Fibroblast of villous mesenchyme (primary cell): ENCODE results near the gene CD300LD. TPM values are rescaled to one million over a fixed set of nuclear protein-coding genes. Genes with fewer than 3 reads are reported as not detected.

Experiments used
- DNase-seq: peaks from one replicate; pipeline ENCODE4 v3.0.0-alpha.2; 2010; ENCODE audit warnings: low read depth
- H3K4me3 ChIP-seq: 2 replicates; pipeline ENCODE4 v1.5.1; 2011; ENCODE audit warnings: low read depth, mild to moderate bottlenecking, low read length
- CTCF ChIP-seq: IDR thresholded peaks from 2 replicates; pipeline ENCODE4 v1.5.1; 2012; ENCODE audit warnings: low read depth, mild to moderate bottlenecking, low read length; ENCODE audit not compliant: insufficient read depth
- total RNA-seq: library from RNA; depleted of rRNA; stranded (reverse); fragments of >200 nt; gene quantifications from 2 replicates; pipeline ENCODE4 v1.2.3, GENCODE V29; 2012

Gene CD300LD
- total RNA-seq, 1 donor = not detected

- no peak for TF ChIP-seq CTCF
- no peak overlapping the region for H3K4me3 ChIP-seq
- no peak for DNase-seq
Observed at GRCh38 chr17:74606050-74606449, 14.0 kb upstream of the CD300LD start.

DNA sequence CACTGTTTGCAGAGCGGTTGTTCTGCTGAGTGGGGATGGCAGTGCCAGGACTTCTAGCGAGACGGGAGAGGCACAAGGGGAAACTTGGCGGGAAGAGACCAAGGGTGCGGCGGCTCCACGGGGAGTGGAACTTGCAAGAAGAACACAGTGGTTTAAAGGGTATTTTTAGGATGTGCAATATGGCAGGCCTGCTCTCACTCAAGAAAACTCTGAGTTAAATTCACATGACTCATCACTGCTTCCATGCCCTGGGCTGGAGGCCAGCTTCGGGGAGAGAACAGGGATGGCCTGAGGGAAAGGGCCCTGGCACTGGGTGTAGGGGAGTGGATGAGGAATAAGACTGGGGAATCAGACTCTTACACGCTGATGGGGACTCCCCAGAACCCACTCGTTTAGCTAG, 13.3 kb upstream of the CD300LD start:
- DNase-seq = peak; percentile 58
- H3K4me3 ChIP-seq = no peak overlapping the region
- TF ChIP-seq CTCF = no peak

DNA sequence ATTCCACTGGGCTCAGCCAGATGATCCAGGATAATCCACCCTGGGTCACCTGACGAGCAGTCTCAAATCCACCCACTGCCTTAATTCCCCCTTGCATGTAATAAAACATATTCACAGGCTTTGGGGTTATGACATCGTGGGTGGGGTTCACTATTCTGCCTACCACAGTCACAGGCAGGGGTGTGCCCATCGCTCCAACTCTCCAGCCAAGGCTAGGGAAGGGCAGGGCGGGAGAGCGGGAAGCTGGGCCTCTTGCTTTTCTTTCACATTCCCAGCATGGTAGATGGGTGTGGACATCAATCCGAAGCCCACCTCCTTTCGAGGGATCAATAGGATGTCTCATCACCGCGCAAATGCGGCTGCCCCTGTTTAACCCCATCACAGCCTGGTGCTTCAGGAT, 12.7 kb upstream of the CD300LD start:
- TF ChIP-seq CTCF = no peak
- H3K4me3 ChIP-seq = no peak overlapping the region
- no peak for DNase-seq

GRCh38 chr17:74604200-74604599, 12.1 kb upstream of the CD300LD start:
- no peak overlapping the region for H3K4me3 ChIP-seq
- no peak for TF ChIP-seq CTCF
- no peak for DNase-seq

DNA sequence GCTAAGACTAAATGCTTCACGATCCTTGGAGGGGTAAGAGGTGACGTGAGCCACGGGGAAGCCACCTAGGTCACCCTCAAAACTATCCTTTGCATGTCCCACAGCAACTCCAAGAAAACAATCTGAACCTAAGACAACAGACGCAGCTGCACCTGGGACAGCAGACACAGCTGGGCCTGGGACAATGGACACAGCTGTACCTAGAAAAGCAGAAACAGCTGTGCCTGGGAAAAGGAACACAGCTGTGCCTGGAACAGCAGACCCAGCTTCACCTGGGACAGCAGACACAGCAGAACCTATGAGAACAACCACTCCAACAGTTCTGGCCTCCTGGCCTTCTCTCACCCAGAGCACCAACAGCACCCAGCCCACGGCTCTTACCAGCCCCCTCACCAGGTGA, 11.7 kb upstream of the CD300LD start:
- no peak for DNase-seq
- TF ChIP-seq CTCF = no peak
- H3K4me3 ChIP-seq = no peak overlapping the region

GRCh38 chr17:74603037-74603635, 11.1 kb upstream of the CD300LD start:
- DNase-seq = no peak
- no peak for TF ChIP-seq CTCF
- H3K4me3 ChIP-seq = no peak overlapping the region

DNA sequence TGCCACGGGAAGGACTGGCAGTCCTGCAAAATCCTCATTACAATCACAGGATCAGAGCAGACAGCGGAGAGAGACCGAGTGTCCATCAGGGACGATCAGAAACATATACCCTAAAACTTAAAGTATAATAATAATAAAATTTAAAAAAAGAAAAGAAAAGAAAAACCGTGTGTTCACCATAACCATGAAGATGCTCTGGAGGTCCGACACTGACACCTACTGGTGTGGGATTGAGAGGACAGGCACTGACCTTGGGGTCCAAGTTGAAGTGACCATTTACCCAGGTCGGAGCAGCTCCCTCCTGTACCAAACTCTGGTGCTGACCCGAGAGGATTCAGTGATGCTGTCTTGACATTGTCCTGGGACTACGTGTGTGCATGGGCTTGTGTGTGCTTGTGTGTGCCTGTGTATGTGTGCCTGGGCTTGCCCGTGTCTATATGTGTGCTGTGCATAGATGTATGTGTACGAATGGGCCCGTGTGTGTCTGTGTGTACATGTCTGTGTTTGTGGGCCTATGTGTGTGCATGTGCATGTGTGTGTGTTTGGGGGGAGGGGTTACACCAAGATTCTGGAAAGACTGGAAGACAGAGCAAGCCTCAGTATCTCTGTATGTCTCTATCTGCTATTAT, 10.0 kb upstream of the CD300LD start:
- peak; percentile 67 for TF ChIP-seq CTCF
- no peak overlapping the region for H3K4me3 ChIP-seq
- peak; percentile 45 for DNase-seq
